NCI-H446 (cell line): ENCODE data around the gene HOXA5.

Experiments
- DNase-seq, 2 experiments: peaks; one replicate each; lab custom pipeline; 2025; lab: John Stamatoyannopoulos, UW

Gene HOXA5

DNA sequence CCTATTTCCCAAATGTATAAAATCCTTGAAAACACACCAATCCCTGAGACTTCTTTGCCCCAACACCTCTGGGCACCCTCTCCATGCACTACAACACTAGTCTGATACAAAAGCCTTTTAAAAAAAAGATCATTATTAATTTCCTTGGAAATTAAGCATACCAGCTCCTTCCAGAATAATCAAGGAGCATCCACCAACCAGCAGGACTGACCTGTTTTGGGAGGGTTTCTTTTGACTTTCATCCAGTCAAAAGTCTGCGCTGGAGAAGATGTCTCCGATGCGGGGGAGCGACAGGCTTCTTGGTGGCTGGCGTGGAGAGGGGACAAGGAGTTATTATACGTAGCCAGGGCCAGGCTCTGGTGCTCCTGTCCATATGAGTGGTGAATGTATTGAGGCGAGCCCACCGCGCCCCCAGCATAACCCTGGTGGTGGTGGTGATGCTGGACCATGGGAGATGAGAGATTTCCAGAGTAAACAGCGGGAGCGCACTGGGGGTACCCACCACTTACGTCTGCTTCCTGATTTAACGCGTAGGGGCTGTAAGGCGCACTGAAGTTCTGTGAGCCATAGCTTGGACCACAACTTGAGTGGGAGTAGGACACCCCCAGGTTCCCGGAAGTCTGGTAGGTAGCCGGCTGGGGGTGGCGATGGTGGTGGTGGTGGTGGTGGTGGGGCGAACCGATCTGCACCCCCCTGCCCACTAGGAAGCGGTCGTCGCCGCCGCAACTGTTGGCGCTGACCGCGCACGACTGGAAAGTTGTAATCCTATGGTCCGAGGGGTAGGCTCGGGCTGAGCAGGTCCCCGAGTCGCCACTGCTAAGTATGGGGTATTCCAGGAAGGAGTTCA, 48.2 kb downstream of the HOXA5 start:
- no peak for DNase-seq

DNA sequence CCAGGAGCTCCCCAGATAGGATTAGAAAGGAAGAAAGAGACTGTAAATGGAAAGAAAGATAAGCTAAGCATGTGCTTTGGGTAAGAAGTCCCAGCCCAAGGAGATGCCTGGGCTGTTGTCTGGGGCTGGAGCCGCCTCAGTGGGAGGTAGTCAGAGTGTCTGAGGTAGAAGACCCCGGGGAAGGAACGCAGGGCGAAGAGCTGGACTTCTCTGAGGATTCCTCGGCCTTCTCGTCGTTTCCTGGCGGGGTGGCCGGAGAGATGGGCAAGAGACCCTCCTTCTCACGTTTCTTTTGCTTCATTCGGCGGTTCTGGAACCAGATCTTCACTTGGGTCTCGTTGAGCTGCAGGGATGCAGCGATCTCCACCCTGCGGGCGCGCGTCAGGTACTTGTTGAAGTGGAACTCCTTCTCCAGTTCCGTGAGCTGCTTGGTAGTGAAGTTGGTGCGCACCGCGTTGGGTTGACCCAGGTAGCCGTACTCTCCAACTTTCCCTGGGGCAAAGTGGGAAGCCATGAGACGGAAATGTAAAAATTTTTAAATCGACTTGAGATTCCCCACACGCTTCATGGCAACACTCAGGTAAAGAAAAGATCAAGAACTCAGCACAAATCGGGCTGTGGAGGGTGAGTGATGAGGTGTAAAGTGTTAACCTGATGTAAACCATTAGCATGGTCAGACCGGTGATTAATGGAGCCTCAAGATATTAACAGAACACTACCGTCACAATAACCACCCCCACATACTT, 49.0 kb downstream of the HOXA5 start:
- no peak for DNase-seq

GRCh38 chr7:27093184-27093895, 50.1 kb downstream of the HOXA5 start:
- no peak for DNase-seq

DNA sequence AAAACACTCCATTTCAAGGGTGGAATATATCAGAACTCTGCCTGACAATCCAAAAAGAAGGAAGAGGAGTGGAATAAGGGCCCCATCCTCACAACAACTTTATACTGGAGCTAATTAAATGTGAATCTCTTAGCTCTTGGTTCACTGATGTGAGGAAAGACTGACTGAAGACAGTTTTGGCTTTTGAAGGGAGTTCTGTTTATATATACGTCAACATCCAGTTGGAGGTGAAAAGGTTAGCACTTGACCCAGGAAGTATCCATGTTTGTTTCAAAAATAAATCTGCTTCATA, 50.7 kb downstream of the HOXA5 start:
- no peak for DNase-seq

DNA sequence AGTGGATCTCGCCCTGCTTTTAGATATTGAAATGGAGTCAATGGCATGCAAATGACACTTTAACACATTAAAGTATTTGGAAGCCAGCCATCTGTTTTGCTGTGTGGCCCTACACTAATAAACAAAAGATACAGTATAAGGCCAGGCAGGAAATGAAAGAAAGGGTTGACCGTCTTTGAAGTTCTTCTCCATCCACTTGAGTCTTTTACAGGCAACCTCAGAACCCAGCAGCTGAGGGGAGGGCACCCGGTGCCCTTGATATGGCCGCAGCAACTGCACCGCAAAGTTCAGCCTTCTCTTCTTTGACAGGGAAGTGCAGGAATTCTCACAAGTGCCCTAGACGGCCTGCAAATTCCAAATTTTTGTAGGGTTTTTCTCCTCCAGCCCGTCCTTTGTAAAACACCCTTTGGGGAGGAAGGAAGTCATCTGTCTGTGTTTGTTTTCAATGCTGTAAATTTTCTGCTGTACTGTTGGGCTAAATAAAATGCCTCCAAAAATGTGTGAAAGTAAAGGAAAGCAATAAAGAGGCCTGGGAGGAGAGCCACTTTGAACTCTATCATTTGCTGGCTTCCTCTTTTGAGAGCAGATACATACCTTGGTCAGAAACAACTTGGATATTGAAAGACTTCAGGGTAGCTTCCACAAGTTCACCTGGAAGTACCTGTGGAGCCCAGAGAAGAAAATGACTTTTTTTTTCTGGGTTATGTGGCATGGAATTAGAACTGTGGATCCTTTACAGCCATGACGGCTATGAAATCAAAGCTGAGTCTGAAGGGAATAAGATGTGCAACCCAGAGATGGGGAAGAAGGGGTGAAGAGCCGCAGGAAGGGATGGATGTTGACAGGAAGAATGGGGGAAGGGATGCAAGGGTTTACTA, 51.3 kb downstream of the HOXA5 start:
- DNase-seq: no peak

GRCh38 chr7:27091105-27091504, 52.4 kb downstream of the HOXA5 start:
- no peak for DNase-seq
